Measurements from ENCODE around the gene MLPH. TPM values are rescaled to one million over a fixed set of nuclear protein-coding genes. Genes with fewer than 3 reads are reported as not detected.
A peak's percentile ranks its signal among the peaks of the same experiment; 100 is the strongest.

The MLPH gene
- total and polyA plus RNA-seq, 9 of the 15 experiments (the other 6 are each of a cell fraction or from before 2014, with no cell fraction given) = 0.22 TPM; not detected in 8

- no peak for TF ChIP-seq CEBPG (CRISPR knock-in tag; IDR thresholded peaks at IDR 0.05)
- no peak for TF ChIP-seq CEBPG (tag; conservative IDR thresholded peaks at IDR 0.05 in 1 of 2, IDR thresholded peaks at IDR 0.05 in 1 of 2)
- TF ChIP-seq, protein P1, sequence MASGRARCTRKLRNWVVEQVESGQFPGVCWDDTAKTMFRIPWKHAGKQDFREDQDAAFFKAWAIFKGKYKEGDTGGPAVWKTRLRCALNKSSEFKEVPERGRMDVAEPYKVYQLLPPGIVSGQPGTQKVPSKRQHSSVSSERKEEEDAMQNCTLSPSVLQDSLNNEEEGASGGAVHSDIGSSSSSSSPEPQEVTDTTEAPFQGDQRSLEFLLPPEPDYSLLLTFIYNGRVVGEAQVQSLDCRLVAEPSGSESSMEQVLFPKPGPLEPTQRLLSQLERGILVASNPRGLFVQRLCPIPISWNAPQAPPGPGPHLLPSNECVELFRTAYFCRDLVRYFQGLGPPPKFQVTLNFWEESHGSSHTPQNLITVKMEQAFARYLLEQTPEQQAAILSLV (tag; IDR thresholded peaks at IDR 0.05) = no peak
- no peak for TF ChIP-seq FOXK2 (conservative IDR thresholded peaks at IDR 0.05 in 1 of 2, IDR thresholded peaks at IDR 0.05 in 1 of 2; ENCODE audit: low read depth in 2 of 2)
- TF ChIP-seq MYC (IDR thresholded peaks at IDR 0.05; ENCODE audit: low read depth, low read length) = no peak
- no peak for TF ChIP-seq MYC (CRISPR knock-in tag; IDR thresholded peaks at IDR 0.05; ENCODE audit: borderline replicate concordance, low read depth)
- TF ChIP-seq NCOR1 (IDR thresholded peaks at IDR 0.05) = no peak
- TF ChIP-seq HMGXB4 (CRISPR knock-in tag; IDR thresholded peaks at IDR 0.05) = no peak
- no peak for TF ChIP-seq PHF20 (IDR thresholded peaks at IDR 0.05; ENCODE audit: partially characterized antibody)
- TF ChIP-seq ZNF24 (IDR thresholded peaks at IDR 0.05) = no peak
- 0 out of 2 replicates have a peak, but pooled peaks have one; percentile 12 for TF ChIP-seq JUND (IDR thresholded peaks at IDR 0.05; ENCODE audit: borderline replicate concordance, low read depth, low read length)
- no peak for TF ChIP-seq JUND (tag; IDR thresholded peaks at IDR 0.05; ENCODE audit: borderline replicate concordance, low read depth, low read length)
- TF ChIP-seq RFX5 (IDR thresholded peaks at IDR 0.05; ENCODE audit: low read depth, low read length) = no peak
- TF ChIP-seq RCOR1 (IDR thresholded peaks at IDR 0.05; ENCODE audit: borderline replicate concordance in 1 of 2, low read depth in 2 of 2, low read length in 2 of 2) = no peak
- no peak for TF ChIP-seq ZNF586 (CRISPR knock-in tag; conservative IDR thresholded peaks at IDR 0.05)
- no peak for TF ChIP-seq HNRNPH1 (optimal IDR thresholded peaks at IDR 0.05; ENCODE audit: low read depth, low read length)
- TF ChIP-seq CAMTA2 (CRISPR knock-in tag; conservative IDR thresholded peaks at IDR 0.05) = no peak
- TF ChIP-seq ZNF133 (CRISPR knock-in tag; IDR thresholded peaks at IDR 0.05) = no peak
- TF ChIP-seq SMC3 (conservative IDR thresholded peaks at IDR 0.05; ENCODE audit: insufficient read depth, low read depth, low read length) = 0 out of 2 replicates have a peak, but pooled peaks have one; percentile 24
- no peak for TF ChIP-seq CHD2 (IDR thresholded peaks at IDR 0.05; ENCODE audit: low read depth, low read length)
- no peak for TF ChIP-seq PHF21A (IDR thresholded peaks at IDR 0.05; ENCODE audit: borderline replicate concordance, low read depth)
- no peak for TF ChIP-seq SMARCA5 (IDR thresholded peaks at IDR 0.05)
- no peak for TF ChIP-seq MBD2 (IDR thresholded peaks at IDR 0.05; ENCODE audit: borderline replicate concordance, low read depth)
- TF ChIP-seq, protein P2, sequence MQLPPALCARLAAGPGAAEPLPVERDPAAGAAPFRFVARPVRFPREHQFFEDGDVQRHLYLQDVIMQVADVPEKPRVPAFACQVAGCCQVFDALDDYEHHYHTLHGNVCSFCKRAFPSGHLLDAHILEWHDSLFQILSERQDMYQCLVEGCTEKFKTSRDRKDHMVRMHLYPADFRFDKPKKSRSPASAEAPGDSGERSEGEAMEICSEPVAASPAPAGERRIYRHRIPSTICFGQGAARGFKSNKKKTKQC (CRISPR knock-in tag; IDR thresholded peaks at IDR 0.05) = no peak
Observed at GRCh38 chr2:237471438-237472186, 15.4 kb upstream of the MLPH start (continued).

Measured in K562 (cell line).